Measurements from ENCODE around the gene ERC1. TPM values are rescaled to one million over a fixed set of nuclear protein-coding genes. Genes with fewer than 3 reads are reported as not detected.
"Not testable (repeated sequence)": the region's sequence is repeated elsewhere in the genome, so short reads cannot be mapped to it uniquely, and the experiment has no call there.

ERC1 gene
- total RNA-seq, 1 experiment from 2014 or later, result 18.1 TPM

DNA sequence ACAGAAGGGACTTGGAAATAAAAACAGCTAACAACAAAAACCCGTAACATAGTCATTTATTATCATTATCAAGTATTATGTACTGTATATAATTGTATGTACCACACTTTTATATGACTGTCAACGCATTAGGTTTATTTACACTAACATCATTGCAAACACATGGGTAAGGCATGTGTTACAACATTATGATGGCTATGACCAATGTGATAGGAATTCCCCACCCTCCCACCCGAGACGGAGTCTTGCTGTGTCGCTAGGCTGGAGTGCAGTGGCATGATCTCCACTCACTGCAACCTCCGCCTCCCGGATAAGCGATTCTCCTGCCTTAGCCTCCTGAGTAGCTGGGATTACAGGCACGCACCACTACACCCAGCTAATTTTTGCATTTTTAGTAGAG lies 82.6 kb downstream of the ERC1 start:
- DNase-seq (ENCODE audit: low read depth), result no peak

DNA sequence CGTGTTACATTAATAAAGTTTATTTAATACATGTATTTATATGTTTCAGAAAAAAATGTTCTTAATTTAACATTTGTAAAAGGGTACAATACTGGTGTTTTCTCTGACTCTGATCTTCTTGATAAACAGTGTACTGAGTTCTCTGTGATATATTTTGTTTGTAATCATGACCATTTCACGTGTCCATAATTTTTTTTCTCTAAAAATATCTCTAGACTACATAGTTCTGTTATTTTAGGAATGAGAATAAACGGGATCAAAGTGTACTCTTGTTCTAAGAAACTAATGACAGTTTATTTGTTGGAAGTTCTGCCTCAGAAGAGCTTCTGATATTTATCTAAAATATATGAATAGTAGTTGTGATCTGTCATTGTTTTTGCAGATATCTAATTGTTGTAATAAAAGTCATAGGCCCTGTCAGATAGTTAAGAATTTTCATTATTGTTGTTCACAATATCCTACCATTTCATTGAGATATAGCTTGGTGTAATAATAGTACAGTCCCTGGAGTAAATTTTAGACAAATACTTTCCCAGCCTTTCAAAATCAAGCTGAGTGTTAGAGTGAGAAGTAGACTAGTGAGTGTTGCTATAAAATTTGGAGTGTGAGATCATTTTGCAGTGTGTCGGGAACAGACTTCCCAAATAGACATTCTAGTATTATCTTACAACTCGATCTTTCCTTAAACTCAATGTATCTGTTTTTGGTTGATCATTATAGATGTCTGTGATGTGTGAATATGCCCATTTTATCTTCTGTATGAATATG lies 86.2 kb downstream of the ERC1 start:
- no peak for DNase-seq (ENCODE audit: low read depth)

DNA sequence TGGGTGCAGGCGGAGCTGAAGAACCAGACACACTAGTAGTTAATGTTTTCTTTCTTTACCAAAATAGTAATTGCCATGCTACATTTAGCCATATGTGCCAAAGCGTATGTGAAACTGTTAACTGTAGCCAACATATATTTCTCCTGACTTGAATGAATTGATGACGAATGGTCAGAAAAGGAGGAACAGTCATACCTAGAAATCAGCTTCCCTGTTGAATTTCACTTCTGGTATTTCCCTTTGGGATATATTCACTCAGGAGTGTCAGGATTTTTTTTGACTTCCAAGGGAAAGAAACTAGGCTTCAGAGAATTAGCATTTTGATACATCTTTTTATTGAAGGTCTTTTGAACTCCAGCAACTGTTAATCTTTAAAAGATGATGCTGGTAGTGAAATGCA lies 87.0 kb downstream of the ERC1 start:
- no peak for DNase-seq (ENCODE audit: low read depth)

DNA sequence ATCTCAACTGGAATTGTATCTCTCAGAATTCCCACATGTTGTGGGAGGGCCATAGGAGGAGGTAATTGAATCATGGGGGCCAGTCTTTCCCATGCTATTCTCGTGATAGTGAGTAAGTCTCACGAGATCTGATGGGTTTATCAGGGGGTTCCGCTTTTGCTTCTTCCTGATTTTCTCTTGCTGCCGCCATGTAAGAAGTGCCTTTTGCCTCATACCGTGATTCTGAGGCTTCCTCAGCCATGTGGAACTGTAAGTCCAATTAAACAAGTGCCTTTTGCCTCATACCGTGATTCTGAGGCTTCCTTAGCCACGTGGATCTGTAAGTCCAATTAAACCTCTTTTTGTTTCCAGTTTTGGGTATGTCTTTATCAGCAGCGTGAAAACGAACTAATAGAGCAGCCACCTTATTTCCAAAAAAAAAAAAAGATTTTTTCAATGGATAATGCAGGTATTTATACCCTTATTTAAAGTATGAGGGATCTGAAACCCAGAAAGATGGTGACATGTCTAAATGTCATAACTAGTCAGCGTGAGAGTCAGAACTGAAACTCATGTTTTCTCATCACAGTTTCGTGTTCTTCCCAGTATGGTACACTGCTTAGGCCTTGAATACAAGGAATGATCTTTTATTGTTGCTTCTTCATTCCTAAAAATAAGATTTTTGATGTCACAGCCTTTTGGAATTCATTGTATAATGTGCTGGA lies 89.6 kb downstream of the ERC1 start:
- DNase-seq (ENCODE audit: low read depth), result no peak

DNA sequence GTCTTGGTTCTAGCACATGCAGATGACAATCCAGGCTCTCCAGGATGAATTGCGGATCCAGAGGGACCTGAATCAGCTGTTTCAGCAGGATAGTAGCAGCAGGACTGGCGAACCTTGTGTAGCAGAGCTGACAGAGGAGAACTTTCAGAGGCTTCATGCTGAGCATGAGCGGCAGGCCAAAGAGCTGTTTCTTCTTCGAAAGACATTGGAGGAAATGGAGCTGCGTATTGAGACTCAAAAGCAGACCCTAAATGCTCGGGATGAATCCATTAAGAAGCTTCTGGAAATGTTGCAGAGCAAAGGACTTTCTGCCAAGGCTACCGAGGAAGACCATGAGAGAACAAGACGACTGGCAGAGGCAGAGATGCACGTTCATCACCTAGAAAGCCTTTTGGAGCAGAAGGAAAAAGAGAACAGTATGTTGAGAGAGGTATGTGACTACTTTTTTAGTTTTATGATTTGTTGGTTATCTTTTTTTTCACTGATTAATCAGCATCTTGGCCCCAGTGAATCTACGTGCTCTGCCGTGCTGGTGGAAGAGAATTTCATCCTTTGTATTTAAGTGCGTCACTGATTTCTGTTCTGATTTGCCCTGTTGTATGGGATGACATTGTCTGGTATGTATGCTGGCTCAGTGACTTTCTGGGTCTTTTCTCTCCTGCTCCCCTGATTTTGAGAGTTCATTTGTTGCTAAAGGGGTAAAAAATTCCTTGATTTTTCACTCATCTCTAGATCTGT lies 92.3 kb downstream of the ERC1 start:
- no peak for DNase-seq (ENCODE audit: low read depth)

DNA sequence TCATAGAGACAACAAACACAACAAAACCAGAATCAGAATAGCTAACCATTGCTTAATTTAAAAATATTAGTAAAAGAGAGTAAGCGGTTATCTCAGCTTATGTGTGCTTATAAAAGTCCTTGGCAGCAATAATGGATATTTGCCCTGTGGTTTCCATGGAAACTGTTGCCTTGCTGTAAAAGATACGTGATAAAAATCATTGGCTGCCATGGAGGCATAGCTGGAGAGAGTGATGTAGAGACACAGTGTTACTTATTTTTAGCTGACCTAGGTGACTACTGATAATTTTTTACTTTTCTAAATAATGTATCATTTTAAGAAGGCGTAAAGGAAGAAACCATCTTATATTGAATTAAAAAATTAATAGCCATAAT lies 92.9 kb downstream of the ERC1 start:
- peak; percentile 15 for DNase-seq (ENCODE audit: low read depth)

DNA sequence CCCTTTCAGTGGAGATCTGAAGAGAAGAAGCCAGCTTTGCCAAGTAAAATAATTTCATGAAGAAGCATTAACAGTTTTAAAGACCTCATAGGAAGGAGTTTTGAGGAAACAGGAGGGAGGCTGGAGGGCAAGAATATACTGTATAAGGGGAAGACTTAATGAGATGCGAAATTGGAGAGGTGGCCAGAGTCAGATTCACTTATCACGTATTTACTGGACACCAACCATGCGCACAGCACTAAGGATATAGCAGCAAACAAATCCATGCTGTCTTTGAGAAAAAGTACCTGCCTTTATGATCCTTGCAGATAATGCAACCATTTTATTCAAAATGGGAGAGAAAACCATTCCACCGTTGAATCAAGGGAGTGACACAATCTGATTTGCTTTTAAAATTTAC lies 100.3 kb downstream of the ERC1 start:
- no peak for DNase-seq (ENCODE audit: low read depth)

DNA sequence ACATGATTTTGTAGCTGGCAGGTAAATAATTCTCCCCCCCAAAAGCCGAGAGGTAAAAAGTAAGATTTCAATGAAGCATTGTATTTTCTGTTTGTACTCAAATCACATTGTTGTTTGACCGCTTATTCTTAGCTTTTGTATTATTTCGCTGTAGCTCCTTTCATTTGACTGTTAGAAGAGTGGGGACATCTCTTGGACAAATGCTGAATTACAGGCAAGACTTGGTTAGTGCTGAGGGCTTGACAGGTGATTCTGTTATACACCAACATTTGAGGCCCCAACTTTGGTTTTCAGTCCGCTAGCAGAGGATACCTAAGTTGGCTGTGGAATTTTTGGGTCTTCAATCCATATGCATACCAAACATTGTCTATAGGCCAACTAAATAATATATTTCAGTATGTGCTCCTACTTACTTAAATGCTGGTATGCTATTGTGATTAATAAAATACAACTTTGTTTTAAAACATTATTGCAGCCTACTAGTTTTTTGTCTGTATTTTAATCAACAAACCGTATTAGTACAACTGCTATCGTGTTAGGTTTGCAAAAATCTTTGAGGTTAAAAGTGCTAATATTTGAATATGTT lies 102.2 kb downstream of the ERC1 start:
- peak; percentile 46 for DNase-seq (ENCODE audit: low read depth)

DNA sequence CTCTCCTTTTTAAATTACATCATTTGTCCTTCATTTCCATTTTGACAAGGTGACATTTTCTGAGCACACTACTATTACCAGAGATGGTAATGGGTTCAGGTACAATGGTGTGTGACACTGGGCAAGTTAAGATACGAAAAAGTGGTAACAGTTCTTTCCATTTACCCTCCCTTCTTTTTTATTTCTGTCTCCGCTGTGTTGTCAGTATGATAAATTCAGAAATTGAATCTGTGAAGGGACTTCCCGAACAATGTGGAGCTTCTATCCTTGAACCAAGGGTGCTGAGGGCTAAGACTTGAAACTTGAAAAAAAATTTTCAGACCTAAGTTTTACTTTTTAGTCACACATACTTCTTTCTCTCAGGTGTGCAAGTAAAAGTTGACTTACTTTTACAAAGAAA lies 103.7 kb downstream of the ERC1 start:
- DNase-seq (ENCODE audit: low read depth), result no peak

DNA sequence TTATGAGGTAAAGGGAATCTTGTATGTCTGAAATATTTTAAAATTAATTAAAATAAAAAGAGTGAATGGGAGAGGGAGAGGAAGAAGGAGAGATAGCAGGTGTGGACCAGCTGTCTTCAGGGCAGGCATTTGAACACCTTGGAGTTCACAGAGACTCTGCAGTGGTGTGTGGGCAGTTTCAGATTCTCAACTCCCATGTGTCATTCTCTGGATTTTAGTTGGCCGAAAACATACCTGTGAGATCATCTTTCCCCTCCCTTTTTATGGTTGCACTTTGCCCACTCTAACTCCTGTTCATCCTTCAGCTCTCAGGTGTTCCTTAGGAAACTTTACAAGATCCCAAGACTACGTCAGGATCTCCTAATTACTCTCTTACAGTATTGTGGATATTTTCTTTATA lies 108.1 kb downstream of the ERC1 start:
- DNase-seq (ENCODE audit: low read depth), result no peak

DNA sequence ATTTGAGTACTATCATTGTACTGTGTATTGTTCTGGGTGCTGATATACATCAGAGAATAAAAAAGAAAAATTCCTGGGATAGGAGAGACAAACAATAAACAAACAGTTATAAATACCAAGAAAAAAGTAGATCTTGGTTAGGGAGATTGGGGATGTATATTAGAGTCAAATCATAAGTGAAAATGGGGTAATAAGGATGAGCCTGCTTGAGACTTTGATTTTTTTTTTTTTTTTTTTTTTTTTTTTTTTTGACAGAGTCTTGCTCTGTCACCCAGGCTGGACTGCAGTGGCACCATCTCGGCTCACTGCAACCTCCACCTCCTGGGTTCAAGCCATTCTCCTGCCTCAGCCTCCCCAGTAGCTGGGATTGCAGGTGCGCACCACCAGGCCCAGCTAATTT lies 108.6 kb downstream of the ERC1 start:
- DNase-seq (ENCODE audit: low read depth), result not testable (repeated sequence)

DNA sequence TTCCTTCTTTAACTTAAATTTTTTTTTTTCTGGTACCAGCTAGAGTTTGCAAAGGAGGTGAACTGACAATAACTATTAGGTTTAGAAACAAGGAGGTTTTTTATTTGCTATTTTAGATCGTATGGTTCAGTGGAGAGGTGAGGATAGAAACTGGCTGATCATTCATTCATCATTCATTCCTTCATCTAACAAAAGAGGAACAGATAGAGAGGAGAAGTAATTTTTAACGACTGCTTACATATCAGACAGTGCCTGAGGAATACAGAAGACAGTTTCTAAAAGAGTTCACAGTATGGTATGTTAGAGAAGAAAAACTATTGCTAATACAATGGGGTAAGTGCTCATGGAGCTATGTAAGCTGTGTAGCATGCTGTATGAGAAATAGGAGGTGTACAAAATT lies 111.1 kb downstream of the ERC1 start:
- DNase-seq (ENCODE audit: low read depth), result no peak

DNA sequence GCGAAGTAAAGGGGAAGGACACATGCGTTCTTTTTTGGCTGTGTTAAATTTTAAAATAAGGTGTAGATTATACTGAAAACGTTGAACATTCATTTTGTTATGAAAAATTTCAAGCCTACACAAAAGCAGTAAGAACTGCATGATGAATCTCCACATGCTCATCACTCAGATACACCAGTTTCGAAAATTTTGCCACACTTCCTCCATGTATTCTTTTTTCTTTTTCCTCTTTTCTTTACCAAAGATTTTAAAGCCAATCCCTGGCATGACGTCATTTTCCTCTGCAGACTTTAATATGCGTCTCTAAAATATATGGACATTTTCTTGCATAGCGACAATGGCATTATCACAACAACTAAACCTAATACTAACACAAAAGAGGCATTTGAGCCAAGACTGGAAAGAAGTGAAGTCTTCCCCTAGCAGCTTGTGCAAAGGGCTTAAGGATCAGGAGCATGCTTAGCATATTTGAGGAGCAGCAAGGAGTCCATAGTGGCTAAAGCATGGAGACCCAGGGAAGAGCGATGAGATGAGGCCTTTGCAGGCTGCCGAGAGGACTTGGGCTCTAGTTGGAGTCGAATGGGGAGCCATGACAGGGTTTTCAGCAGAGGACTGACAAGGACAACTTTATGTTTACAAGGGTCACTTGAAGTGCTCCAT lies 111.9 kb downstream of the ERC1 start:
- no peak for DNase-seq (ENCODE audit: low read depth)

DNA sequence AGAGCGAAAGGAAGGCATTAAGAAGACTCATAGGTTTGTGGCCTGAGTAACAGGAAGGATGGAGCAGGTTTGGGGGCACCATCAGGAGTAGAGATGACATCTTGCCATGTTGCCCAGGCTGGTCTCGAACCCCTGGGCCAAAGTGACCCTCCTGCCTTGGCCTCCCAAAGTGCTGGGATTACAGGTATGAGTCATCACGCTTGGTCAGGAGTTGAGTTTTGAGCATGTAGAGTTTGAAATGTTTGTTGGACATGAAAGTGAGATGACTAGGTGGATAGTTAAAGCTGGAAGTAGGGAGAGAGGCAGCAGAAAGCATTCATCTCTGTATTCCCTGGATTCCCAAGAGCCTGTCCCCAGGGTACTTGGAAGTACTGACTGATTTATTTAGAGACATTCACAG lies 112.6 kb downstream of the ERC1 start:
- no peak for DNase-seq (ENCODE audit: low read depth)

DNA sequence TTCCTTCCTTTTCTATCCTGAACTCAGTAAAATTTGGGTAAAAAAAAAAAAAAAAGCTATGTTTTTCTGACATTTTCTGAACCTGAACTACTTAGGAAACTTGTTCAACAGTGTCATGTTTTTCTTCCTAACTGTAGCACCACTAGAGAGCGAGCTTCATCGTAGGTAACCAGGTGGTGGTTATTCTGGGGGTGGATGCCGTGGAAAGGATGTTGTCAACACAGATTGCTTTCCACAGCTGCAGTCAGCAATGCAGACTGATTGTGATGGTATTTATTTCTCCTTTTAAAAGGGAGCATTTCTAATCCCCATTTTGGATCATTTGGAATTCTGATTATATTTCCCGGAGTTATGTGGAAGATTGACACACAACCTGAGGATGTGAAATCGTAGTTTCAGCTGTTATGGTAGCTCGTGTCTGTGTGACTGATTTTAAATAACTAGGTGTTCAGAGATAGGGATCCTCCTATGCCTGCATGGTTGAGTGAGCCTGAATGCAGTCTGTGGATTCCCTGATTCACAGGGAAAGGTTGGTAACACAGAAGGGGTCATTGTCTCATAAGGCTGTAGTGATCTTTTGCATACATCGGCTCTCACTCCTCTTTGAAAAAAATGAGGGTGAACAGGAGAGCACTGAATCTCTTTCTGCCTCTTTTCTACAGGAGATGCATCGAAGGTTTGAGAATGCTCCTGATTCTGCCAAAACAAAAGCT lies 113.2 kb downstream of the ERC1 start:
- DNase-seq (ENCODE audit: low read depth), result no peak

DNA sequence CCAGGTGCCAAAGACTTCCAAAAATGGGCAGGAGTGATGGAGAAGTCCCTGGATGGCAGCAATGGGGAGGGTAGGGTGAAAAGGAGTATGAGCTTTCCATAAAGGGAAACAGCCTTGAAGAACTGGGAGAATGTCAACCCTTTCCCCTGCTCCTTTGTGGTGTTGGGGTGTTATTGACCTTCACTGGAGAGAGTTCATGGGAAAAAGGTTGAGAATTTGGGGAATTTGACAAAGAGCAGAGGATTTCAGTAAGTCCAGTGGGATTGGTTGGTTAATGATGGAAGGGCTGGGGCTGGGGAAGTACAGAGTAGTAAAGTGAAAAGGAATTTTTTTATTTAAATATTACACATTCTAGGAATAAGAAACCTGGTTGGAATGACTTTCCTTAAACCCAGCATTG lies 116.6 kb downstream of the ERC1 start:
- DNase-seq (ENCODE audit: low read depth), result no peak

DNA sequence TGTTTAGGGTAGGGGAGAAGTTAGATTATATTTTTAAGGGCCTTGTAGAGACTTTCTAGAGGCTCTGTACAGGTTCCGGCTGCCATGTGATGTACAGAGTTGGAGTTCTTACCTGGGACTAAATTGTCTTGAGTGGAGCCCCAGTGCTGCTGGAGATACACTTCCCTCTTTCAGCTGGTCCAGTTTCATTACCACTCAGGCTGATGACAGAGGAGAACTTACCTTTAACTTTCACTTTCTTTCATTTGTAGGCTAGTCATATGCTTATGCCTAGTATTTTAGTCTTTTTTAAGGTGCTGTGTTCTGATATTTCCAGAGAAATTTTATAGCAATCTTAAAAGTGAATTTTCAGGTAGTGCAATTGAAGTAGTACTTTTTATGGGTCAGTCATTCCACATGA lies 117.3 kb downstream of the ERC1 start:
- DNase-seq (ENCODE audit: low read depth), result no peak

DNA sequence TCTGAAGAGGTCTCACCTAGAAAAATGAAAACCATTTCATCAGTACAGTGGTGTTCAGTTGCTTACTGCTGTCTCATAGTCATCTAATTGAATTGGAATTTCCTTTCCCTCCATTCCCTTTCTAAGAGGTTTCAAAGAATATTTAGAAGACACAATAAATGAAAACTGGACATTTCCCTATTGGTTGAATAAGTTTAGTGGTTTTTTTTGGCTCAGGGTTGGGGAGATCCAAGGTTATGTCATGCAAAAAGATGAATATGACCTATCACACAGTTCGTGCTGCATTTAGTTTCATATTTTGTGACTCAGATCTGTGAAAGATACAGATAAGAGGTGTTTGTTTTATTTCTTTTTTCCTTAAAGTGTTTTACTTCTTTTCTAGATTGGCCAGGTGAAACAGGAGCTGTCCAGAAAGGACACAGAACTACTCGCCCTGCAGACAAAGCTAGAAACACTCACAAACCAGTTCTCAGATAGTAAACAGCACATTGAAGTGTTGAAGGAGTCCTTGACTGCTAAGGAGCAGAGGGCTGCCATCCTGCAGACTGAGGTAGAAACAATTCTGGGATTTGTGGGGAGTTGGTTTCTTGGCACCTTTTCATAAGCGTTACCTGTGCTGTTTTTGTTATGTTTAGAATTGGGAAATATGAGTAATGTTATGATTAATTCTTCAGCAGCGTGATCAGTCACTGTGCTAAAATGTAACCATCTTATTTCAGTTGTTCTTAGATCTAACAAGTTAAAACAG lies 124.6 kb downstream of the ERC1 start:
- peak; percentile 66 for DNase-seq (ENCODE audit: low read depth)

DNA sequence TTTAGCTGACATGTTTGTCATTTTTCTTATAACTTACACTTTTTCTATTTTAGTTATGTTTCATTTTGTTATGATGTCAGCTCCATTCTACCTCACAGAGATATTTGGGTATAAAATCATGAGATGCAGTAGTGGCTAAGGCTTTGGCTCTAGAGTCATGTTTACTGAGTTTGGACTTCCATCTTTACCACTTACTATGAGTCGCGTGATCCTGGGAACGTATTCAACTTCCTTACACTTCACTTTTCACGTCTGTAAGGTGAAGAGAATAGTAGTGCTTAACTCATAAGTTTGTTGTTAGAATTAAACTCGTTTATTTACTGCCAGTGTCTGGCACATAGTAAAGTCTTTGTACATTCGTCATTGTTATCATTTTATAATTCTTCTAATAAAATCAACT lies 126.3 kb downstream of the ERC1 start:
- DNase-seq (ENCODE audit: low read depth), result peak; percentile 30

DNA sequence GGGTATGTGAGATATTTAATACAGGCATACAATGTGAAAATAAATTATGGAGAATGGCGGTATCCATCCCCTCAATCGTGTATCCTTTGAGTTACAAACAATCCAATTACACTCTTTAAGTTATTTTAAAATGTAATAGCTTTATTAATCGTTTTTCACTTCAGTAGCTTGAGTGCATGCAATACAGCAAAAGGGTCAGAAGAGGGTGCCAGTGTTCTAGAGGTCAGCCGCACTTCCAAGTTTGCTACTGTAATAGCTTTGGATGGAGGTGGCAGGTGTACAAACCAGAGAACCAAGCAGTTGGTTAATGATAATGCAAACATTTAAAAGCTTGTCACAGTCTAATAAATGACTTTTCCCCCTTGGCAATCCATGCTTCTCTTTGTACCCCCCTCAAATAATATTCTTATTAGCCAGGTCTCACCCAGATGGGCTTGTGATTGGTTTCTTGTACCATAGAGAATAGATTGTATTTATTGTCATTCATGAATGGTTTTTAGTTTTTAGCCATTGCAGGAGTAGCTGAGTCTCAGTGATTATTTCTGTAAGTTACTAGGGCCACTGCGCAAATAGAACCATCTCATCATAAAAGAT lies 127.0 kb downstream of the ERC1 start:
- DNase-seq (ENCODE audit: low read depth), result peak; percentile 75

Measured in Daoy (cell line).